MCF 10A (cell line): Measurements from ENCODE around the gene SARDH. TPM values are rescaled to one million over a fixed set of nuclear protein-coding genes. Genes with fewer than 3 reads are reported as not detected.

Source experiments
- BruUV-seq: library from RNA; stranded (reverse); fragments of 400-500 nt; replicated peaks from 2 replicates; lab custom pipeline; 2021; lab: Mats Ljungman, UMichigan
- CTCF ChIA-PET: fragments of 300-600 bp; sonication (Branson Sonifier 250); formaldehyde crosslinking; extraction: SDS; loops from one replicate; lab custom pipeline; 2021; ENCODE audit warnings: antibody characterized with exemption, inconsistent platforms; lab: Yijun Ruan, JAX
- POLR2A ChIA-PET: fragments of 300-600, 350-650 bp; sonication (Branson Sonifier 250); formaldehyde crosslinking; extraction: SDS; loops from one replicate; lab custom pipeline; 2020; ENCODE audit warnings: antibody characterized with exemption, inconsistent platforms; lab: Yijun Ruan, JAX
- DNase-seq: peaks from one replicate; pipeline ENCODE4 v3.0.0-alpha.2; 2018; ENCODE audit not compliant: unreplicated experiment
- H3K27ac Mint-ChIP-seq: one replicate; pipeline ENCODE4 v1.8.0; 2022; ENCODE audit warnings: mild to moderate bottlenecking, low read depth, mixed read lengths; ENCODE audit not compliant: unreplicated experiment
- H3K27me3 Mint-ChIP-seq: one replicate; pipeline ENCODE4 v1.8.0; 2022; ENCODE audit warnings: mixed read lengths; ENCODE audit not compliant: insufficient read depth, unreplicated experiment
- H3K36me3 Mint-ChIP-seq: one replicate; pipeline ENCODE4 v1.8.0; 2022; ENCODE audit warnings: mild to moderate bottlenecking, moderate library complexity, mixed read lengths; ENCODE audit not compliant: insufficient read depth, unreplicated experiment
- H3K4me1 Mint-ChIP-seq: one replicate; pipeline ENCODE4 v1.8.0; 2022; ENCODE audit warnings: mixed read lengths; ENCODE audit not compliant: insufficient read depth, unreplicated experiment
- H3K4me3 Mint-ChIP-seq: one replicate; pipeline ENCODE4 v1.8.0; 2022; ENCODE audit warnings: mild to moderate bottlenecking, moderate library complexity, mixed read lengths; ENCODE audit not compliant: unreplicated experiment
- H3K9me3 Mint-ChIP-seq: one replicate; pipeline ENCODE4 v1.8.0; 2022; ENCODE audit warnings: mixed read lengths; ENCODE audit not compliant: unreplicated experiment
- intact Hi-C: fragments of 100-400 bp; cut with micrococcal nuclease; formaldehyde crosslinking; loops from 2 replicates; pipeline ENCODE4 v1.14.1; 2022
- total RNA-seq: library from RNA; stranded (reverse); gene quantifications from 2 replicates; pipeline ENCODE4 v1.2.3, GENCODE V29; 2022
- TF ChIP-seq, protein P1 (sequence below): fragments of 200-600 bp; IDR thresholded peaks from one replicate; pipeline ENCODE4 v1.8.0; 2022; ENCODE audit warnings: antibody characterized with exemption, mild to moderate bottlenecking; ENCODE audit not compliant: unreplicated experiment

Gene SARDH
- total RNA-seq, 1 experiment from 2014 or later, result not detected

DNA sequence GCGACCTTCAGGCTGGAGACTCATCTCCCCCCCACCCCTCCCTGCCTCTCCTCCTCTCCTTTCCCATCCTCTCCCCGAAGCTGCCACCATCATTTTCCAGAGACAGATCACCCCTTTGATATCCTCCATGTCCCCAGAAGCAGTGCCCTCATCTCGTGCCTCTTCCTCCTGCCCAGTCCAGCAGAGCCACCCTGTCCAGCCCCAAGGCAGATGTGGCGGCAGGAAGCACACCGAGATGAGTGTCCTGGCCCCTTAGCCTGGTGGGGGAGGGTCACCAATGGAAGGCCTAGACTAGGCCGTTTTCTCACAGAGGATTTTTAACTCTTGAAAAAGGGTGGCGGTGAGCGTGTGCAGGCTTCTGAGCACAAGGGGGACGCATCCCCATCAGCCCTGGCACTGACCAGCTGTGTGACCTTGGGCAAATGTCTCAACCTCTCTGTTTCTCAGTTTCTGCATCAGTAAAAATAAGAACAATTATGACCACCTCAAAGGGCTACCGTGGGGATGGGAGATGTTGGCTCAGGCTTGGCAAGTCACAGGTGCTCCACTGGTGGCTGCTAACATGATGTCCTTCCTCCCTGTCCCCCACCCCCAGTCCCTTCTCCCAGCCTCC, 48.9 kb downstream of the SARDH start:
- H3K27me3 Mint-ChIP-seq, result peaks cover 57% of the 10 kb centered on the region
- no peak overlapping the region for H3K4me3 Mint-ChIP-seq
- DNase-seq, result no peak
- POLR2A ChIA-PET, result no interaction called here
- H3K9me3 Mint-ChIP-seq, result no peaks in the 10 kb centered on the region
- no peak overlapping the region for H3K27ac Mint-ChIP-seq
- H3K36me3 Mint-ChIP-seq, result peaks cover 6% of the 10 kb centered on the region
- no peaks in the 10 kb centered on the region for H3K4me1 Mint-ChIP-seq
- TF ChIP-seq, protein P1, sequence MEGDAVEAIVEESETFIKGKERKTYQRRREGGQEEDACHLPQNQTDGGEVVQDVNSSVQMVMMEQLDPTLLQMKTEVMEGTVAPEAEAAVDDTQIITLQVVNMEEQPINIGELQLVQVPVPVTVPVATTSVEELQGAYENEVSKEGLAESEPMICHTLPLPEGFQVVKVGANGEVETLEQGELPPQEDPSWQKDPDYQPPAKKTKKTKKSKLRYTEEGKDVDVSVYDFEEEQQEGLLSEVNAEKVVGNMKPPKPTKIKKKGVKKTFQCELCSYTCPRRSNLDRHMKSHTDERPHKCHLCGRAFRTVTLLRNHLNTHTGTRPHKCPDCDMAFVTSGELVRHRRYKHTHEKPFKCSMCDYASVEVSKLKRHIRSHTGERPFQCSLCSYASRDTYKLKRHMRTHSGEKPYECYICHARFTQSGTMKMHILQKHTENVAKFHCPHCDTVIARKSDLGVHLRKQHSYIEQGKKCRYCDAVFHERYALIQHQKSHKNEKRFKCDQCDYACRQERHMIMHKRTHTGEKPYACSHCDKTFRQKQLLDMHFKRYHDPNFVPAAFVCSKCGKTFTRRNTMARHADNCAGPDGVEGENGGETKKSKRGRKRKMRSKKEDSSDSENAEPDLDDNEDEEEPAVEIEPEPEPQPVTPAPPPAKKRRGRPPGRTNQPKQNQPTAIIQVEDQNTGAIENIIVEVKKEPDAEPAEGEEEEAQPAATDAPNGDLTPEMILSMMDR, result no peak
- intact Hi-C loops, result no loop called here
- no TSS peak for BruUV-seq
- CTCF ChIA-PET, result no interaction called here

DNA sequence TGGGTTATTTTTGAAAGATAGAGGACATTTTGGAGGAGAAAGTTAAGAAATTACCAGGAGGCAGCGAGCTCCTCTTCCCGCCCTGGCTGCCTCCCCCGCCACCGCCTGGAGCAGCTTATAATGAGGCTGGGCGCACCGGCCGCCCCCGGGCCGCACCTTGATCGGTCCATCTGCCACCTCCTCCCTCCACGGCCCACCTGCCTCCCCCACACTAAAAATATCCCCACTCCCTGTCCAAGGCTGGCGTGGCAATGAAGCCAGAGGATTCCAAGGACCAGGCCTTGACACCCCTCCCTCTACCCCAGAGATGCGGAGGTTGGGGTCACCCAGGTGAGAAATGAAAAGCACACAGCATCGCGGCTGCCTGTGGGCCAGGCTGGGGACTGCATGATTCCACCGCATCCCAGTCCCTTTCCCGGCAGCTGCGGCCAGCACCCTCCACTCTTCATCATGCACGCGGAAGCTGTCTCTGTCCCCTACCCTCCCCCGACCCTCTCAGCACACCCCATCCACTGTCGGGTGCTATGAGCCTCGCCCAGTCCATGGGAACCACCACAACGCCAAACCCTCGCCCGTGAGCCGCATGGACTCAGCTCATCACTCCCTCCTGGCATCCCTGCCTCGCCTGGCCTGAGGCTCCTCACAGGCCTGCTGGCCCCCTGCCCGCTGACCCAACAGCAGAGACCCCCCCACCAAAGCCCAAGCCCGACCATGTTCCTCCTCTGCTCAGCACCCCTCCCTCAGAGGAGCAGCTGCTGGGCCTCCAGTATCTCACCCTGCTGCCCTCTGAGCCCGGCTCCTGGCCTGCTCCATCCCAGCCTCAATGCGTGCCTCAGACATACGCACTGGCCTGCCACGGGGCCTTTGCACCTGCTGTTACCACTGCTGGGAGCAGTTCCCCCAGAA, 50.0 kb downstream of the SARDH start:
- DNase-seq, result no peak
- Mint-ChIP-seq H3K9me3 (no peaks in the 10 kb centered on the region), H3K27me3 (peaks cover 49% of the 10 kb centered on the region), H3K36me3 (peaks cover 6% of the 10 kb centered on the region), H3K4me1 (no peaks in the 10 kb centered on the region), H3K27ac (no peak overlapping the region), H3K4me3 (no peak overlapping the region)
- intact Hi-C loops, result no loop called here
- CTCF ChIA-PET, result no interaction called here
- POLR2A ChIA-PET, result no interaction called here
- TF ChIP-seq, protein P1, result no peak
- BruUV-seq, result no TSS peak

DNA sequence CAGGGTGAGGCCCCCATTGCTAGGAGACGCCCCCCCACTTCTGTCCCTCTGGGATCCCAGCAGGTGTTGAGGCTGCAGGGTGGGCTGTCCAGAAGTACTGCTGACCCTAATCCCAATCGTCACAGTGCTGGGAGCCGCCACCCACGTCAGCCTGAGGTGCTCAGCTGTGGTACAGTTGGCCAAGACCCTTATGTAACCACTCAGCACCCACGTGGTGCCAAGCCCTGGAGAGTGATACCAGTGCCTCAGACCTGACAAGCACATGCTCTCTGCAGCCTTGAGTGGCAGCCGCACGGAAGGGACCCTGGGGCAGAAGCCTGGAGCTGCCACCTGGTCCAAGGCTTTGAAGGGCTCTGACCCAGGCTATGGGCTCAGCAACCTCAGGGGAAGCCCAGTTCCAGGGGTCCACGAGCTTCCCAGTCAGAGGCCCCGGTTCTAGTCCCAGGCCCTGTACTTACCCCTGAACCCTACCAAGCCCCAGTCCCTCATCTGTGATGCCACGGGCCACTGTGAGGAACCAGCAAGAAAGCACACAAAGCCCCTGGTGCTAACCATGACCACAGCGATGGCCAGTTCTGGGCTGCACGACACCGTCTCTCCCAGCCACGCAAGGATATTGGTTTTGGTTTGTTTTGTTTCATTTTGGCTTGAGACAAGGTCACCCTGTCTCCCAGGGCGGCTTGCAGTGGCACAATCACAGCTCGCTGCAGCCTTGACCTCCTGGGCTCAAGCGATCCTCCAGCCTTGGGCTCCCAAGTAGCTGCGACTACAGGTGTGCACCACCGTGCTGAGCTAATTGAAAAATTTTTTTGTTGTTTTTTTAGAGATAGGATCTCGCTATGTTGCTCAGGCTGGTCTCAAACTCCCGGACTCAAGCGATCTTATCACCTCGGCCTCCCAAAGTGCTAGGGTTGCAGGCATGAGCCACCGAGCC, 51.2 kb downstream of the SARDH start:
- DNase-seq, result no peak
- POLR2A ChIA-PET, result no interaction called here
- Mint-ChIP-seq H3K36me3 (peaks cover 6% of the 10 kb centered on the region), H3K9me3 (no peaks in the 10 kb centered on the region), H3K4me1 (no peaks in the 10 kb centered on the region), H3K4me3 (no peak overlapping the region), H3K27ac (no peak overlapping the region), H3K27me3 (peaks cover 37% of the 10 kb centered on the region)
- TF ChIP-seq, protein P1, result no peak
- intact Hi-C loops, result no loop called here
- no TSS peak for BruUV-seq
- CTCF ChIA-PET, result no interaction called here
